IPS DF 6.9 (cell line): ENCODE results near the gene PIK3R2.

ENCODE experiments used
- DNase-seq: peaks from one replicate; pipeline ENCODE4 v3.0.0-alpha.2; 2013; ENCODE audit warnings: low read depth, low spot score
- H3K27ac ChIP-seq: one replicate; pipeline ENCODE4 v1.5.1; 2013; ENCODE audit warnings: low read length, control low read depth
- H3K27me3 ChIP-seq: 2 replicates; pipeline ENCODE4 v1.6.1; 2013; ENCODE audit warnings: mild to moderate bottlenecking, low read length; ENCODE audit not compliant: control insufficient read depth, insufficient read depth
- H3K36me3 ChIP-seq: 2 replicates; pipeline ENCODE4 v1.6.1; 2013; ENCODE audit warnings: low read length; ENCODE audit not compliant: control insufficient read depth, insufficient read depth
- H3K4me1 ChIP-seq: 2 replicates; pipeline ENCODE4 v1.6.1; 2013; ENCODE audit warnings: low read length; ENCODE audit not compliant: control insufficient read depth, insufficient read depth
- H3K4me3 ChIP-seq: 2 replicates; pipeline ENCODE4 v1.5.1; 2013; ENCODE audit warnings: mild to moderate bottlenecking, low read length
- H3K9me3 ChIP-seq: 2 replicates; pipeline ENCODE4 v1.6.1; 2013; ENCODE audit warnings: low read length, inconsistent platforms; ENCODE audit not compliant: control insufficient read depth, insufficient read depth
- WGBS: extraction: QIAGEN DNeasy Blood & Tissue Kit; methylation state at CpG from one replicate; pipeline ENCODE4 v1.1.7; 2013; ENCODE audit warnings: mixed read lengths, missing lambda C conversion rate; ENCODE audit not compliant: insufficient read length, insufficient coverage; 5-methylcytosine and 5-hydroxymethylcytosine counted together

The PIK3R2 gene

GRCh38 chr19:18114483-18114882 is 38.5 kb upstream of the PIK3R2 start:
- Histone ChIP-seq H3K9me3 (no peaks in the 10 kb centered on the region), H3K36me3 (no peaks in the 10 kb centered on the region), H3K4me3 (no peak overlapping the region), H3K4me1 (peaks cover 5% of the 10 kb centered on the region), H3K27ac (no peak overlapping the region), H3K27me3 (no peaks in the 10 kb centered on the region)
- no CpG with 5 or more reads among the region's 4 CpGs for WGBS
- no peak for DNase-seq

- no peaks in the 10 kb centered on the region for H3K9me3 ChIP-seq
- DNase-seq = no peak
- no peak overlapping the region for H3K27ac ChIP-seq
- H3K27me3 ChIP-seq = no peaks in the 10 kb centered on the region
- H3K4me1 ChIP-seq = peaks cover 1% of the 10 kb centered on the region; the same call in 1 of the 2 replicates
- H3K36me3 ChIP-seq = no peaks in the 10 kb centered on the region; the same call in 1 of the 2 replicates
- no CpG with 5 or more reads among the region's 11 CpGs for WGBS
- no peak overlapping the region for H3K4me3 ChIP-seq
Observed at GRCh38 chr19:18117364-18117691, 35.6 kb upstream of the PIK3R2 start.

- Histone ChIP-seq H3K9me3 (no peaks in the 10 kb centered on the region), H3K4me1 (peaks cover 1% of the 10 kb centered on the region; the same call in 1 of the 2 replicates), H3K36me3 (no peaks in the 10 kb centered on the region; the same call in 1 of the 2 replicates), H3K27me3 (no peaks in the 10 kb centered on the region), H3K4me3 (peak overlapping the region; percentile 61; the same call in 1 of the 2 replicates), H3K27ac (no peak overlapping the region)
- DNase-seq = no peak
- no CpG with 5 or more reads among the region's 86 CpGs for WGBS
Observed at GRCh38 chr19:18117692-18118378, 35.1 kb upstream of the PIK3R2 start.

GRCh38 chr19:18118420-18119012 is 34.4 kb upstream of the PIK3R2 start:
- H3K27me3 ChIP-seq = no peaks in the 10 kb centered on the region
- H3K4me3 ChIP-seq = peak overlapping the region; percentile 61; the same call in 1 of the 2 replicates
- no CpG with 5 or more reads among the region's 14 CpGs for WGBS
- H3K27ac ChIP-seq = no peak overlapping the region
- H3K9me3 ChIP-seq = no peaks in the 10 kb centered on the region
- no peaks in the 10 kb centered on the region; the same call in 1 of the 2 replicates for H3K36me3 ChIP-seq
- DNase-seq = no peak
- H3K4me1 ChIP-seq = peaks cover 1% of the 10 kb centered on the region; the same call in 1 of the 2 replicates

- no peak overlapping the region for H3K27ac ChIP-seq
- H3K4me1 ChIP-seq = peaks cover 1% of the 10 kb centered on the region; the same call in 1 of the 2 replicates
- H3K9me3 ChIP-seq = no peaks in the 10 kb centered on the region
- H3K36me3 ChIP-seq = peaks cover 6% of the 10 kb centered on the region; the same call in 1 of the 2 replicates
- no peaks in the 10 kb centered on the region for H3K27me3 ChIP-seq
- WGBS = no CpG with 5 or more reads among the region's 13 CpGs
- DNase-seq = no peak
- H3K4me3 ChIP-seq = no peak overlapping the region
Observed at GRCh38 chr19:18119013-18119716, 33.8 kb upstream of the PIK3R2 start.

- Histone ChIP-seq H3K4me3 (no peak overlapping the region), H3K27ac (no peak overlapping the region), H3K36me3 (peaks cover 8% of the 10 kb centered on the region; the same call in 1 of the 2 replicates), H3K9me3 (no peaks in the 10 kb centered on the region), H3K4me1 (peaks cover 1% of the 10 kb centered on the region; the same call in 1 of the 2 replicates), H3K27me3 (no peaks in the 10 kb centered on the region)
- WGBS = no CpG with 5 or more reads among the region's 14 CpGs
- DNase-seq = no peak
Observed at GRCh38 chr19:18119717-18120105, 33.3 kb upstream of the PIK3R2 start.

- Histone ChIP-seq H3K9me3 (no peaks in the 10 kb centered on the region), H3K27me3 (no peaks in the 10 kb centered on the region), H3K4me3 (no peak overlapping the region), H3K36me3 (peaks cover 8% of the 10 kb centered on the region; the same call in 1 of the 2 replicates), H3K4me1 (peaks cover 1% of the 10 kb centered on the region; the same call in 1 of the 2 replicates), H3K27ac (no peak overlapping the region)
- no peak for DNase-seq
- no CpG with 5 or more reads among the region's 1 CpG for WGBS
Observed at GRCh38 chr19:18120127-18120526, 32.8 kb upstream of the PIK3R2 start.

GRCh38 chr19:18121166-18121565 is 31.8 kb upstream of the PIK3R2 start:
- WGBS = no CpG with 5 or more reads among the region's 5 CpGs
- no peaks in the 10 kb centered on the region for H3K9me3 ChIP-seq
- no peak for DNase-seq
- H3K36me3 ChIP-seq = peaks cover 8% of the 10 kb centered on the region; the same call in 1 of the 2 replicates
- no peak overlapping the region for H3K27ac ChIP-seq
- no peak overlapping the region for H3K4me3 ChIP-seq
- H3K4me1 ChIP-seq = peaks cover 1% of the 10 kb centered on the region; the same call in 1 of the 2 replicates
- H3K27me3 ChIP-seq = no peaks in the 10 kb centered on the region

GRCh38 chr19:18122424-18122823 is 30.5 kb upstream of the PIK3R2 start:
- Histone ChIP-seq H3K9me3 (no peaks in the 10 kb centered on the region), H3K27ac (no peak overlapping the region), H3K4me1 (peaks cover 1% of the 10 kb centered on the region; the same call in 1 of the 2 replicates), H3K36me3 (peaks cover 8% of the 10 kb centered on the region; the same call in 1 of the 2 replicates), H3K27me3 (no peaks in the 10 kb centered on the region), H3K4me3 (no peak overlapping the region)
- DNase-seq = no peak
- WGBS = no CpG with 5 or more reads among the region's 7 CpGs
